H1 (cell line): Measurements from ENCODE around the gene ADIPOQ. TPM values are rescaled to one million over a fixed set of nuclear protein-coding genes. Genes with fewer than 3 reads are reported as not detected.
A peak's percentile ranks its signal among the peaks of the same experiment; 100 is the strongest.

Experiments
- CTCF ChIA-PET: fragments of 300-600 bp; sonication (Branson Sonifier 250); formaldehyde crosslinking; loops from one replicate; lab custom pipeline; 2021; ENCODE audit not compliant: partially characterized antibody; lab: Charles Lee
- POLR2A ChIA-PET: fragments of 300-600 bp; sonication (Branson Sonifier 250); formaldehyde crosslinking; loops from one replicate; lab custom pipeline; 2021; ENCODE audit warnings: inconsistent platforms; ENCODE audit not compliant: partially characterized antibody; lab: Charles Lee
- DNase-seq, 2 experiments: peaks; one replicate each; pipeline versions ENCODE4 v3.0.0 to v3.0.0-alpha.2; 2010 to 2022; ENCODE audit warnings: low spot score in 2 of 2, low read depth in 1 of 2, mixed read lengths in 1 of 2
- FAIRE-seq: peaks from 2 replicates; lab custom pipeline; 2011; peaks lifted over from hg19 to GRCh38; lab: Jason Lieb, UNC
- H2AFZ ChIP-seq: 2 replicates; pipeline ENCODE4 v1.8.1; 2012; ENCODE audit warnings: low read length, inconsistent platforms
- H2AK5ac ChIP-seq: 2 replicates; pipeline ENCODE4 v1.6.1; 2013; ENCODE audit warnings: low read depth, low read length
- H2BK120ac ChIP-seq: replicated peaks from 2 replicates; pipeline ENCODE3; 2013; ENCODE audit warnings: low read depth, low read length, inconsistent platforms
- H2BK12ac ChIP-seq: 2 replicates; pipeline ENCODE4 v1.6.1; 2013; ENCODE audit warnings: low read depth, low read length
- H2BK15ac ChIP-seq: 2 replicates; pipeline ENCODE4 v1.6.1; 2013; ENCODE audit warnings: low read length
- H2BK20ac ChIP-seq: 2 replicates; pipeline ENCODE4 v1.6.1; 2013; ENCODE audit warnings: low read length
- H2BK5ac ChIP-seq: 2 replicates; pipeline ENCODE4 v1.6.1; 2013; ENCODE audit warnings: low read depth, low read length
- H3K14ac ChIP-seq: 2 replicates; pipeline ENCODE4 v1.6.1; 2013; ENCODE audit warnings: inconsistent platforms; ENCODE audit not compliant: insufficient read length
- H3K18ac ChIP-seq: 2 replicates; pipeline ENCODE4 v1.6.1; 2013; ENCODE audit warnings: low read length; ENCODE audit errors: extremely low read depth
- H3K23ac ChIP-seq: 2 replicates; pipeline ENCODE4 v1.6.1; 2013; ENCODE audit warnings: inconsistent platforms; ENCODE audit not compliant: insufficient read length
- H3K23me2 ChIP-seq: 2 replicates; pipeline ENCODE4 v1.6.1; 2013; ENCODE audit warnings: low read depth, low read length
- H3K27ac ChIP-seq: 2 replicates; pipeline ENCODE4 v1.6.1; 2011; ENCODE audit warnings: low read depth, low read length, inconsistent platforms
- H3K27me3 ChIP-seq, 4 experiments: replicated peaks in 1 of 4; 1 replicate in 1 of 4; 2 replicates in 3 of 4; pipeline versions ENCODE4 v1.6.1 to v1.8.1; 2011 to 2013; ENCODE audit warnings: low read length in 3 of 4, mild to moderate bottlenecking in 3 of 4, inconsistent platforms in 2 of 4, mixed read lengths in 2 of 4, moderate library complexity in 1 of 4; ENCODE audit not compliant: control insufficient read depth in 3 of 4, insufficient read depth in 3 of 4; ENCODE audit errors: extremely low read depth in 1 of 4
- H3K36me3 ChIP-seq, 4 experiments: 2 replicates each; pipeline versions ENCODE4 v1.6.1 to v1.8.1; 2011 to 2013; ENCODE audit warnings: mild to moderate bottlenecking in 4 of 4, low read length in 3 of 4, moderate library complexity in 2 of 4, control low read depth in 1 of 4, inconsistent platforms in 1 of 4; ENCODE audit not compliant: insufficient read depth in 4 of 4, control insufficient read depth in 2 of 4
- H3K4ac ChIP-seq: replicated peaks from 2 replicates; pipeline ENCODE3; 2013; ENCODE audit warnings: low read length, low read depth, mixed read lengths, inconsistent platforms; ENCODE audit not compliant: insufficient read length
- H3K4me1 ChIP-seq, 4 experiments: replicated peaks in 1 of 4; 1 replicate in 1 of 4; 2 replicates in 3 of 4; pipeline versions ENCODE4 v1.6.1 to v1.8.1; 2011 to 2013; ENCODE audit warnings: low read length in 3 of 4, inconsistent platforms in 2 of 4, mixed read lengths in 1 of 4; ENCODE audit not compliant: insufficient read depth in 4 of 4, control insufficient read depth in 3 of 4
- H3K4me2 ChIP-seq, 2 experiments: 2 replicates each; pipeline versions ENCODE4 v1.6.1 to v1.8.1; 2011 to 2013; ENCODE audit warnings: low read depth in 2 of 2, low read length in 2 of 2, control low read depth in 1 of 2, inconsistent platforms in 1 of 2, mild to moderate bottlenecking in 1 of 2; ENCODE audit not compliant: insufficient read depth in 1 of 2
- H3K4me3 ChIP-seq, 4 experiments: fragments of 200-600, 300-600 bp in 1 of 4; sonication (generic), shearing (Covaris generic), sonication (Bioruptor Twin) in 1 of 4; 2 replicates each; pipeline versions ENCODE4 v1.5.1 to v1.8.1; 2011 to 2016; ENCODE audit warnings: low read length in 4 of 4, low read depth in 3 of 4, control low read depth in 2 of 4, inconsistent platforms in 2 of 4, mild to moderate bottlenecking in 2 of 4, mixed read lengths in 1 of 4, moderate library complexity in 1 of 4; ENCODE audit not compliant: insufficient read depth in 2 of 4; ENCODE audit errors: extremely low read depth in 1 of 4
- H3K56ac ChIP-seq: replicated peaks from 2 replicates; pipeline ENCODE3; 2013; ENCODE audit warnings: low read depth, mild to moderate bottlenecking, mixed read lengths, low read length, inconsistent platforms; ENCODE audit not compliant: insufficient read length
- H3K79me1 ChIP-seq: 2 replicates; pipeline ENCODE4 v1.6.1; 2013; ENCODE audit warnings: low read depth, low read length, control low read depth
- H3K79me2 ChIP-seq, 2 experiments: 2 replicates each; pipeline versions ENCODE4 v1.6.1 to v1.8.1; 2012 to 2013; ENCODE audit warnings: low read length in 2 of 2, mild to moderate bottlenecking in 2 of 2, inconsistent platforms in 1 of 2; ENCODE audit not compliant: insufficient read depth in 2 of 2, control insufficient read depth in 1 of 2
- H3K9ac ChIP-seq, 4 experiments: replicated peaks in 1 of 4; 1 replicate in 1 of 4; 2 replicates in 3 of 4; pipeline versions ENCODE4 v1.6.1 to v1.8.1; 2011 to 2013; ENCODE audit warnings: low read depth in 3 of 4, low read length in 3 of 4, control low read depth in 2 of 4, mild to moderate bottlenecking in 2 of 4, moderate library complexity in 2 of 4, inconsistent platforms in 1 of 4; ENCODE audit errors: extremely low read depth in 1 of 4
- H3K9me3 ChIP-seq, 2 experiments: 2 replicates each; pipeline versions ENCODE4 v1.6.1 to v1.8.1; 2012 to 2013; ENCODE audit warnings: mild to moderate bottlenecking in 2 of 2, moderate library complexity in 2 of 2, control low read depth in 1 of 2, inconsistent platforms in 1 of 2, low read depth in 1 of 2, low read length in 1 of 2, mixed read lengths in 1 of 2; ENCODE audit not compliant: insufficient read depth in 2 of 2
- H4K20me1 ChIP-seq, 2 experiments: replicated peaks in 1 of 2; 2 replicates each; pipeline versions ENCODE3 to v1.8.1; 2011 to 2013; ENCODE audit warnings: inconsistent platforms in 2 of 2, low read length in 2 of 2, mild to moderate bottlenecking in 1 of 2; ENCODE audit not compliant: insufficient read depth in 2 of 2, control insufficient read depth in 1 of 2
- H4K5ac ChIP-seq: 2 replicates; pipeline ENCODE4 v1.6.1; 2013; ENCODE audit warnings: low read length, low read depth, mixed read lengths, inconsistent platforms; ENCODE audit not compliant: insufficient read length
- H4K8ac ChIP-seq: 2 replicates; pipeline ENCODE4 v1.8.0; 2013; ENCODE audit warnings: mild to moderate bottlenecking, moderate library complexity, low read length, inconsistent platforms; ENCODE audit not compliant: insufficient read depth; ENCODE audit errors: extremely low read depth
- H4K91ac ChIP-seq: replicated peaks from 2 replicates; pipeline ENCODE3; 2013; ENCODE audit warnings: low read length, mixed read lengths, inconsistent platforms; ENCODE audit not compliant: insufficient read length
- POLR2A ChIP-seq, 2 experiments: IDR thresholded peaks; 1 replicate in 1 of 2; 2 replicates in 1 of 2; pipeline ENCODE4 v1.6.1; 2011; ENCODE audit warnings: low read depth in 2 of 2, low read length in 2 of 2, mild to moderate bottlenecking in 2 of 2; ENCODE audit errors: control extremely low read depth in 1 of 2
- POU5F1 ChIP-seq: IDR thresholded peaks from 2 replicates; pipeline ENCODE4 v1.6.1; 2011; ENCODE audit warnings: low read depth, mild to moderate bottlenecking, low read length, moderate library complexity
- SRF ChIP-seq: IDR thresholded peaks from 2 replicates; pipeline ENCODE4 v1.6.1; 2011; ENCODE audit warnings: mild to moderate bottlenecking, low read depth, low read length, moderate library complexity
- WGBS, 2 experiments: shearing (Covaris generic) in 1 of 2; methylation state at CpG; one replicate each; pipeline versions ENCODE4 v1.1.6 to v1.1.7; 2013 to 2015; ENCODE audit warnings: low lambda C conversion rate in 2 of 2, mixed read lengths in 2 of 2, inconsistent platforms in 1 of 2, low coverage in 1 of 2, missing lambda C conversion rate in 1 of 2; ENCODE audit not compliant: insufficient replicate concordance in 2 of 2, insufficient coverage in 1 of 2, insufficient read length in 1 of 2; ENCODE audit errors: extremely low coverage in 1 of 2, missing lambda C conversion rate in 1 of 2; 5-methylcytosine and 5-hydroxymethylcytosine counted together
- polyA plus RNA-seq, 7 experiments: library from polyadenylated mRNA; depleted of rRNA in 3 of 7; stranded (reverse) in 5 of 7; unstranded in 2 of 7; fragments of >200 nt in 5 of 7; fragments of 200-250 nt in 2 of 7; gene quantifications; 1 replicate in 5 of 7; 2 replicates in 1 of 7; 4 replicates in 1 of 7; pipeline versions ENCODE4 v1.2.1 to v1.2.3, GENCODE V29; 2011 to 2013; ENCODE audit warnings: missing spikeins in 2 of 7, mixed read lengths in 2 of 7
- total RNA-seq: library from RNA; stranded (reverse); fragmentation: NEBNext Ultra II Directional; extraction: Animal tissue kit (Norgen Biotek cat#: 25700); gene quantifications from 2 replicates; pipeline ENCODE4 v1.2.1, GENCODE V29; 2021

ADIPOQ gene
- total and polyA plus RNA-seq, 2 of the 8 experiments (the other 6 are each of a cell fraction or from before 2014, with no cell fraction given): not detected

DNA sequence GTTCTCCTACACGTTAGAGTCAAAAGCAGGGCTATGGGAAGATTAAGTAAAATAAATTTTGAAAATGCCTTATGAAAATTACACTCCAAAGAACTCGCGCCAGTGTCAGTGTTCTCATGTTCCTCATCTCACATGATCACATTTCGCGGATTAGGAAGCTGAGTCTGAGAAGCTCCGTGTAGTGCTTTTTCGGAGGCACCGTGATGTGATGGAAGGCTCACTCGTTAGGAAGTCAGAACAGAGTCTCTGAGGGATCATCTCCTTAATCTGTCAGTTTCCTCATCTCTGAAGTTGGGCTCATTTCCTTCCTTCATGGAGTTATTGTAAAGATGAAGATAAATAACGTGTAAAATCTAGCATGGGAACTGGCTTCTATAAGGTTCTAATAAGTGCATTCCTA, 3.2 kb downstream of the ADIPOQ start:
- Histone ChIP-seq H3K4me3 (no peak overlapping the region), H3K79me2 (no peaks in the 10 kb centered on the region), H3K14ac (no peak overlapping the region), H2BK12ac (no peak overlapping the region), H3K18ac (no peak overlapping the region), H3K4me1 (no peaks in the 10 kb centered on the region), H3K56ac (no peak overlapping the region), H3K23ac (no peak overlapping the region), H4K91ac (no peak overlapping the region), H2BK5ac (no peak overlapping the region), H3K4me2 (no peak overlapping the region), H4K5ac (no peak overlapping the region), H2BK15ac (no peak overlapping the region), H2AFZ (no peak overlapping the region), H3K23me2 (no peaks in the 10 kb centered on the region), H4K20me1 (no peaks in the 10 kb centered on the region), H3K4ac (no peak overlapping the region), H2BK120ac (no peak overlapping the region), H3K9ac (no peak overlapping the region), H2BK20ac (0 out of 2 replicates have a peak overlapping the region, but pooled peaks have one; percentile 18), H3K27ac (no peak overlapping the region), H2AK5ac (no peak overlapping the region), H4K8ac (no peak overlapping the region), H3K9me3 (no peaks in the 10 kb centered on the region), H3K27me3 (no peaks in the 10 kb centered on the region), H3K79me1 (no peaks in the 10 kb centered on the region), H3K36me3 (no peaks in the 10 kb centered on the region)
- DNase-seq (no peak), FAIRE-seq (no peak)
- TF ChIP-seq POLR2A (IDR thresholded peaks at IDR 0.05; ENCODE audit: control extremely low read depth in 1 of 2, low read depth in 2 of 2, low read length in 2 of 2) (no peak), POU5F1 (no peak), SRF (no peak)
- CTCF ChIA-PET: interaction anchor here (0.7 to 1.8 kb wide), 6 partner anchors 15 to 294 kb away, joined by 3 to 5 read pairs (median 3); partner anchors contain the start of gene RPL39L
- POLR2A ChIA-PET: interaction anchor here (1.2 kb wide), 1 partner anchor 85 kb away, joined by 4 read pairs; no protein-coding TSS in a partner anchor
- WGBS, 2 experiments: 89% methylated on average over 10 of the region's 10 CpGs; no CpG with 5 or more reads in 1 of the 2 experiments
